Coronary artery (tissue), 2 donors: Measurements from ENCODE around the gene CACNA1C.

Source experiments
- DNase-seq: peaks from one replicate; pipeline ENCODE4 v3.0.0-alpha.2; 2017; ENCODE audit warnings: low spot score
- H3K27ac ChIP-seq, 2 donors: fragments of 200-600 bp; sonication (generic); one replicate each; pipeline ENCODE4 v1.5.1; 2016 to 2019
- H3K4me3 ChIP-seq: fragments of 200-600 bp; sonication (generic); 2 replicates; pipeline ENCODE4 v1.5.1; 2016; ENCODE audit warnings: mild to moderate bottlenecking, moderate library complexity
- CTCF ChIP-seq: fragments of 200-600 bp; sonication (generic); IDR thresholded peaks from one replicate; pipeline ENCODE4 v1.5.1; 2019; ENCODE audit warnings: antibody characterized with exemption

CACNA1C gene

GRCh38 chr12:2553388-2554126 is 500.8 kb downstream of the CACNA1C start:
- Histone ChIP-seq H3K4me3 (no peak overlapping the region), H3K27ac (no peak overlapping the region)
- TF ChIP-seq CTCF: no peak
- DNase-seq: no peak

GRCh38 chr12:2555487-2556082 is 502.8 kb downstream of the CACNA1C start:
- Histone ChIP-seq H3K4me3 (no peak overlapping the region), H3K27ac (no peak overlapping the region)
- no peak for DNase-seq
- TF ChIP-seq CTCF: no peak

- Histone ChIP-seq H3K27ac (no peak overlapping the region), H3K4me3 (no peak overlapping the region)
- TF ChIP-seq CTCF: no peak
- no peak for DNase-seq
Measured at GRCh38 chr12:2557597-2557996, 504.8 kb downstream of the CACNA1C start.

GRCh38 chr12:2559931-2560330 is 507.1 kb downstream of the CACNA1C start:
- no peak overlapping the region for H3K27ac ChIP-seq
- no peak for DNase-seq
- TF ChIP-seq CTCF: no peak
- no peak overlapping the region for H3K4me3 ChIP-seq

- H3K27ac ChIP-seq: no peak overlapping the region
- no peak overlapping the region for H3K4me3 ChIP-seq
- DNase-seq: no peak
- TF ChIP-seq CTCF: no peak
Measured at GRCh38 chr12:2560356-2560755, 507.6 kb downstream of the CACNA1C start.

- DNase-seq: no peak
- H3K27ac ChIP-seq: no peak overlapping the region
- no peak for TF ChIP-seq CTCF
- H3K4me3 ChIP-seq: no peak overlapping the region
Measured at GRCh38 chr12:2561367-2561766, 508.6 kb downstream of the CACNA1C start.

- TF ChIP-seq CTCF: no peak
- no peak overlapping the region for H3K4me3 ChIP-seq
- DNase-seq: no peak
- no peak overlapping the region for H3K27ac ChIP-seq
Measured at GRCh38 chr12:2562400-2562799, 509.6 kb downstream of the CACNA1C start.
